ENCODE data around the gene PRDM16.

Gene PRDM16

GRCh38 chr1:3208819-3209200, 139.8 kb downstream of the PRDM16 start:
- H3K27ac ChIP-seq, result no peak overlapping the region
- TF ChIP-seq ZFX (IDR thresholded peaks at IDR 0.05), result no peak
- TF ChIP-seq CTCF (conservative IDR thresholded peaks at IDR 0.05), result no peak

GRCh38 chr1:3209201-3209600, 140.2 kb downstream of the PRDM16 start:
- TF ChIP-seq ZFX (IDR thresholded peaks at IDR 0.05) (no peak), CTCF (conservative IDR thresholded peaks at IDR 0.05) (no peak)
- no peak overlapping the region for H3K27ac ChIP-seq

GRCh38 chr1:3211582-3212375, 142.8 kb downstream of the PRDM16 start:
- no peak for TF ChIP-seq ZFX (IDR thresholded peaks at IDR 0.05)
- TF ChIP-seq CTCF (conservative IDR thresholded peaks at IDR 0.05), result no peak
- H3K27ac ChIP-seq, result no peak overlapping the region

- no peak overlapping the region for H3K27ac ChIP-seq
- no peak for TF ChIP-seq CTCF (conservative IDR thresholded peaks at IDR 0.05)
- TF ChIP-seq ZFX (IDR thresholded peaks at IDR 0.05), result no peak
Measured at GRCh38 chr1:3212453-3213355, 143.7 kb downstream of the PRDM16 start.

- H3K27ac ChIP-seq, result no peak overlapping the region
- TF ChIP-seq CTCF (conservative IDR thresholded peaks at IDR 0.05) (no peak), ZFX (IDR thresholded peaks at IDR 0.05) (no peak)
Measured at GRCh38 chr1:3213730-3214129, 144.7 kb downstream of the PRDM16 start.

GRCh38 chr1:3215198-3216014, 146.4 kb downstream of the PRDM16 start:
- TF ChIP-seq CTCF (conservative IDR thresholded peaks at IDR 0.05) (no peak), ZFX (IDR thresholded peaks at IDR 0.05) (no peak)

More at GRCh38 chr1:3215198-3216014, 146.4 kb downstream of the PRDM16 start:
- no peak overlapping the region for H3K27ac ChIP-seq

Measured in C4-2B (cell line).